ENCODE measurements around the gene ATP8B1. TPM values are rescaled to one million over a fixed set of nuclear protein-coding genes. Genes with fewer than 3 reads are reported as not detected.

ATP8B1 gene
- total RNA-seq, 1 donor from 2014 or later = 13.1 TPM

DNA sequence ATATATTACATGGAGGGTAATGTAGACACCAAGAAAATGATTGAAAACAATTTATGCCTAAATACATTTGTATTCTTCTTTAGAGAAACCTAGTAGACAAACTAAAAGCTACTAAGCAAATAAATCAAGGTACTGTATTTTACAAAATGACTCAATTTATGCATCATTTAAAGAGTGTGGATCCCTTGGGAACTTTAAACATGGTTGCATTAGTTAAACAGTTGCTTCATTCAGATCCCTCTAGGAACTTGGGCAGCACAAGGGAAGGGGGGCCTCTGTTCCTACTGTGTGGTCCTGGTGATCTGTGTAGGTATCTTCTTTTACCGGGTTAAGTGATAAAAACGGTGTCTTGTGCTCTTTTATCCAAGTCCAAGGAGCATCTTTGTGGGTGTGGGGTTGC, 31.5 kb upstream of the ATP8B1 start:
- Histone ChIP-seq H3K36me3 (ENCODE audit: control insufficient read depth, insufficient read depth, low read length) (no peaks in the 10 kb centered on the region), H3K4me3 (ENCODE audit: low read depth, low read length) (no peak overlapping the region), H3K27me3 (ENCODE audit: control insufficient read depth, insufficient read depth, low read length) (no peaks in the 10 kb centered on the region)
- no peak for DNase-seq (ENCODE audit: low read depth)
- no peak for TF ChIP-seq CTCF (IDR thresholded peaks at IDR 0.05; ENCODE audit: insufficient read depth, low read length, poor library complexity, severe bottlenecking)

GRCh38 chr18:57833441-57834101, 30.5 kb upstream of the ATP8B1 start:
- H3K36me3 ChIP-seq (ENCODE audit: control insufficient read depth, insufficient read depth, low read length) = no peaks in the 10 kb centered on the region
- DNase-seq (ENCODE audit: low read depth) = no peak
- H3K27me3 ChIP-seq (ENCODE audit: control insufficient read depth, insufficient read depth, low read length) = no peaks in the 10 kb centered on the region
- H3K4me3 ChIP-seq (ENCODE audit: low read depth, low read length) = no peak overlapping the region
- TF ChIP-seq CTCF (IDR thresholded peaks at IDR 0.05; ENCODE audit: insufficient read depth, low read length, poor library complexity, severe bottlenecking) = no peak

- no peaks in the 10 kb centered on the region for H3K36me3 ChIP-seq (ENCODE audit: control insufficient read depth, insufficient read depth, low read length)
- H3K4me3 ChIP-seq (ENCODE audit: low read depth, low read length) = no peak overlapping the region
- TF ChIP-seq CTCF (IDR thresholded peaks at IDR 0.05; ENCODE audit: insufficient read depth, low read length, poor library complexity, severe bottlenecking) = no peak
- DNase-seq (ENCODE audit: low read depth) = no peak
- no peaks in the 10 kb centered on the region for H3K27me3 ChIP-seq (ENCODE audit: control insufficient read depth, insufficient read depth, low read length)
Observed at GRCh38 chr18:57832730-57833129, 29.6 kb upstream of the ATP8B1 start.

- no peak for TF ChIP-seq CTCF (IDR thresholded peaks at IDR 0.05; ENCODE audit: insufficient read depth, low read length, poor library complexity, severe bottlenecking)
- Histone ChIP-seq H3K4me3 (ENCODE audit: low read depth, low read length) (no peak overlapping the region), H3K27me3 (ENCODE audit: control insufficient read depth, insufficient read depth, low read length) (no peaks in the 10 kb centered on the region), H3K36me3 (ENCODE audit: control insufficient read depth, insufficient read depth, low read length) (no peaks in the 10 kb centered on the region)
- no peak for DNase-seq (ENCODE audit: low read depth)
Observed at GRCh38 chr18:57831597-57832377, 28.7 kb upstream of the ATP8B1 start.

- no peaks in the 10 kb centered on the region for H3K27me3 ChIP-seq (ENCODE audit: control insufficient read depth, insufficient read depth, low read length)
- DNase-seq (ENCODE audit: low read depth) = no peak
- no peak overlapping the region for H3K4me3 ChIP-seq (ENCODE audit: low read depth, low read length)
- H3K36me3 ChIP-seq (ENCODE audit: control insufficient read depth, insufficient read depth, low read length) = no peaks in the 10 kb centered on the region
- TF ChIP-seq CTCF (IDR thresholded peaks at IDR 0.05; ENCODE audit: insufficient read depth, low read length, poor library complexity, severe bottlenecking) = no peak
Observed at GRCh38 chr18:57827646-57828045, 24.5 kb upstream of the ATP8B1 start.

Data from kidney epithelial cell (primary cell).